B cell (primary cell): ENCODE measurements around the gene PRKN. TPM values are rescaled to one million over a fixed set of nuclear protein-coding genes. Genes with fewer than 3 reads are reported as not detected.

Source experiments
- ATAC-seq: fragments of 200-7000 bp; cut with Tn5 transposase; one replicate; pipeline ENCODE4 v1.10.0; 2021; ENCODE audit warnings: low read depth, mild to moderate bottlenecking, moderate number of reproducible peaks, moderate library complexity
- CTCF ChIA-PET: fragments of 350-600 bp; sonication (Branson Sonifier 250); formaldehyde crosslinking; loops from one replicate; lab custom pipeline; 2021; ENCODE audit warnings: antibody characterized with exemption, inconsistent platforms; lab: Charles Lee
- POLR2A ChIA-PET: fragments of 350-600 bp; sonication (Branson Sonifier 250); formaldehyde crosslinking; loops from one replicate; lab custom pipeline; 2021; ENCODE audit warnings: antibody characterized with exemption; lab: Charles Lee
- DNase-seq: peaks from one replicate; pipeline ENCODE4 v3.0.0; 2013
- H2AFZ ChIP-seq: 2 replicates; pipeline ENCODE4 v1.6.1; 2012; ENCODE audit warnings: mild to moderate bottlenecking, low read depth, low read length; ENCODE audit not compliant: insufficient read depth, poor library complexity, severe bottlenecking
- H3K27ac ChIP-seq, 2 donors: 1 replicate in 1 of 2; 2 replicates in 1 of 2; pipeline ENCODE4 v1.5.1; 2012 to 2013; ENCODE audit warnings: low read length in 2 of 2, mild to moderate bottlenecking in 2 of 2, moderate library complexity in 1 of 2
- H3K27me3 ChIP-seq, 4 experiments: fragments of 200-600 bp in 1 of 4; sonication (generic) in 1 of 4; replicated peaks in 1 of 4; 1 replicate in 2 of 4; 2 replicates in 2 of 4; pipeline versions ENCODE4 v1.6.1 to v1.7.0; 2013 to 2016; ENCODE audit warnings: low read length in 3 of 4, mild to moderate bottlenecking in 2 of 4, mixed read lengths in 1 of 4, moderate library complexity in 1 of 4; ENCODE audit not compliant: insufficient read depth in 4 of 4, control insufficient read depth in 3 of 4; ENCODE audit errors: control extremely low read depth in 1 of 4
- H3K36me3 ChIP-seq, 2 experiments: replicated peaks in 1 of 2; 1 replicate in 1 of 2; 2 replicates in 1 of 2; pipeline versions ENCODE4 v1.6.1 to v1.7.1; 2013; ENCODE audit warnings: low read length in 1 of 2; ENCODE audit not compliant: insufficient read depth in 2 of 2, control insufficient read depth in 1 of 2; ENCODE audit errors: control extremely low read depth in 1 of 2, extremely low read depth in 1 of 2
- H3K4me1 ChIP-seq, 2 donors: fragments of 200-600 bp in 1 of 2; sonication (generic) in 1 of 2; 1 replicate in 1 of 2; 2 replicates in 1 of 2; pipeline versions ENCODE4 v1.5.1 to v1.6.1; 2013 to 2017; ENCODE audit warnings: low read length in 2 of 2; ENCODE audit not compliant: control insufficient read depth in 2 of 2, insufficient read depth in 2 of 2
- H3K4me2 ChIP-seq: replicated peaks from 2 replicates; pipeline ENCODE3; 2012; ENCODE audit warnings: mild to moderate bottlenecking, low read depth, low read length; ENCODE audit not compliant: poor library complexity, severe bottlenecking
- H3K4me3 ChIP-seq, 5 experiments: fragments of 200-600 bp in 1 of 5; sonication (generic) in 1 of 5; 1 replicate in 3 of 5; 2 replicates in 2 of 5; pipeline versions ENCODE4 v1.5.1 to v1.7.0; 2011 to 2016; ENCODE audit warnings: low read length in 4 of 5, mild to moderate bottlenecking in 4 of 5, low read depth in 2 of 5, control low read depth in 1 of 5, moderate library complexity in 1 of 5; ENCODE audit not compliant: insufficient read depth in 1 of 5; ENCODE audit errors: control extremely low read depth in 1 of 5, extremely low read depth in 1 of 5
- H3K79me2 ChIP-seq: fragments of 200-600 bp; sonication (generic); one replicate; pipeline ENCODE4 v1.6.0; 2016; ENCODE audit warnings: low read length; ENCODE audit not compliant: control insufficient read depth, insufficient read depth
- H3K9ac ChIP-seq: fragments of 200-600 bp; sonication (generic); 2 replicates; pipeline ENCODE4 v1.6.1; 2017; ENCODE audit warnings: mild to moderate bottlenecking, low read length, moderate library complexity
- H3K9me3 ChIP-seq, 3 donors: one replicate each; pipeline versions ENCODE4 v1.6.1 to v1.7.1; 2013; ENCODE audit warnings: low read length in 2 of 3; ENCODE audit not compliant: control insufficient read depth in 2 of 3, insufficient read depth in 1 of 3; ENCODE audit errors: control extremely low read depth in 1 of 3
- H4K20me1 ChIP-seq: 2 replicates; pipeline ENCODE4 v1.6.0; 2012; ENCODE audit warnings: mild to moderate bottlenecking, low read length; ENCODE audit not compliant: insufficient read depth, control insufficient read depth, poor library complexity, severe bottlenecking
- H3K27ac Mint-ChIP-seq: one replicate; pipeline ENCODE4 v1.8.0; 2021; ENCODE audit warnings: mixed read lengths
- H3K27me3 Mint-ChIP-seq: one replicate; pipeline ENCODE4 v1.8.0; 2021; ENCODE audit warnings: mixed read lengths
- H3K4me1 Mint-ChIP-seq: one replicate; pipeline ENCODE4 v1.8.0; 2021; ENCODE audit warnings: mixed read lengths
- H3K4me3 Mint-ChIP-seq: one replicate; pipeline ENCODE4 v1.8.0; 2021; ENCODE audit warnings: mixed read lengths
- H3K9me3 Mint-ChIP-seq: one replicate; pipeline ENCODE4 v1.8.0; 2022; ENCODE audit warnings: mixed read lengths; ENCODE audit not compliant: insufficient read depth
- CTCF ChIP-seq: fragments of 200-600 bp; IDR thresholded peaks from one replicate; pipeline ENCODE4 v1.8.0; 2022; ENCODE audit warnings: antibody characterized with exemption, mild to moderate bottlenecking
- EZH2 ChIP-seq: IDR thresholded peaks from 2 replicates; pipeline ENCODE4 v1.6.1; 2012; ENCODE audit warnings: borderline replicate concordance, low read depth, mild to moderate bottlenecking, moderate library complexity, low read length; ENCODE audit not compliant: insufficient read depth, poor library complexity, severe bottlenecking
- WGBS: methylation state at CpG from one replicate; pipeline ENCODE4 v1.1.5; 2013; ENCODE audit warnings: missing lambda C conversion rate; ENCODE audit not compliant: insufficient coverage; 5-methylcytosine and 5-hydroxymethylcytosine counted together
- intact Hi-C: fragments of 100-400 bp; cut with micrococcal nuclease; formaldehyde crosslinking; loops from one replicate; pipeline ENCODE4 v1.10.0; 2022
- polyA plus RNA-seq: library from polyadenylated mRNA; depleted of rRNA; stranded (reverse); fragments of >200 nt; gene quantifications from 2 replicates; pipeline ENCODE4 v1.2.3, GENCODE V29; 2012
- total RNA-seq, 2 donors: library from RNA; stranded (reverse); fragments of 120-200 nt in 1 of 2; gene quantifications; 1 replicate in 1 of 2; 2 replicates in 1 of 2; pipeline versions ENCODE4 v1.2.3 to v1.2.4, GENCODE V29; 2013 to 2022

Gene PRKN
- total and polyA plus RNA-seq, 2 donors (not counting 1 experiment from before 2014, with no cell fraction given): 1.6 to 6.2 TPM

DNA sequence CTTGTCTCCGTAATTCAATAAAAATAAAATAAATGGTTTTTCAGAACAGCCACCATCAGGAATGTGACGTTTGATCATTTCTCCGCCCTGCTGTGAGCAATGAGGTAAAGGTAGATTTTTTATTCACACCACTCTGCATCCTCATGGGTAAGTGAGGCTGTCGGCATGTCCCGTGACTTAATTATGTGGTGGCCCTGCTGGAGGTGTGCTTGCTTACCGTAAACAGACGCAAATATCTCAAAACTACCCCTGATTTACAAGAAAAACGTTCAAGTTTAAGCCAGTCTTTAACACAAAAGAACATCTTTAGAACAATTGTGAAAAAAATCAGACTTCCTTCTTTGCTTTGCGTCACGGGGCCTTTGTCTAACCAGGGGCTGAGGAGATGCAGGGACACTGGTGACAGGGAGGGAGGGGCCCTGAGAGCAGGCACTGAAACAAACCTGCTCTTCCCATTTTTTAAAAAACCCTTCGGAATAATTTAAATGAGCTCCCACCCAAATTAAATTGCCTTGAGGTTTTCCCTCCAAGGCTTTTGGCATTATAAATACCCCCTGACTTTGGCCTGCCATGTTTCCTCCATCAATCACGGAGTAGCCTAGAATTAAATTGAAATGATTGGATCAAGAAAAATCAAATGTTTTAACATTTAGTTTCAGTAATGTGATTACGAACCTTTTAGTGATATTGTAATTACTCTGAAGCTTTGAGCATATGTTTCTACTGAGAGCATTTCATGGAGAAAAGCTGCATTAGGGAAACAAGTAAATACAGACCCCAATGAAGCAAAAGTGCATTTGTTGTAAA is 13.4 kb downstream of the PRKN start:
- ChIA-PET POLR2A (no interaction called here), CTCF (no interaction called here)
- DNase-seq: no peak
- H3K9me3 ChIP-seq: peaks cover 0 to 7% (median 0%) of the 10 kb centered on the region in 3 donors
- H3K4me2 ChIP-seq: no peak overlapping the region
- no peak for ATAC-seq
- H3K27ac ChIP-seq: no peak overlapping the region
- H3K4me3 ChIP-seq: no peak overlapping the region
- intact Hi-C loops: no loop called here
- no peaks in the 10 kb centered on the region for H3K36me3 ChIP-seq
- no peak for TF ChIP-seq EZH2
- no peak for TF ChIP-seq CTCF
- H4K20me1 ChIP-seq: no peaks in the 10 kb centered on the region
- H3K27ac Mint-ChIP-seq: no peak overlapping the region
- 100% methylated on average over 2 of the region's 13 CpGs for WGBS
- H3K27me3 ChIP-seq: no peaks in the 10 kb centered on the region
- no peak overlapping the region for H3K4me3 Mint-ChIP-seq
- H2AFZ ChIP-seq: no peak overlapping the region
- H3K79me2 ChIP-seq: no peaks in the 10 kb centered on the region
- H3K9ac ChIP-seq: no peak overlapping the region
- H3K27me3 Mint-ChIP-seq: no peaks in the 10 kb centered on the region
- no peaks in the 10 kb centered on the region for H3K4me1 ChIP-seq
- H3K4me1 Mint-ChIP-seq: no peaks in the 10 kb centered on the region
- peaks cover 8% of the 10 kb centered on the region for H3K9me3 Mint-ChIP-seq

GRCh38 chr6:162712694-162713093 is 14.9 kb downstream of the PRKN start:
- Histone ChIP-seq H3K27me3 (no peaks in the 10 kb centered on the region), H3K4me3 (no peak overlapping the region), H3K27ac (no peak overlapping the region), H3K4me1 (no peaks in the 10 kb centered on the region), H3K4me2 (no peak overlapping the region), H3K36me3 (no peaks in the 10 kb centered on the region), H3K79me2 (no peaks in the 10 kb centered on the region), H2AFZ (no peak overlapping the region), H3K9ac (no peak overlapping the region), H3K9me3 (peaks cover 0 to 7% (median 0%) of the 10 kb centered on the region in 3 donors), H4K20me1 (no peaks in the 10 kb centered on the region)
- CTCF ChIA-PET: no interaction called here
- DNase-seq (no peak), ATAC-seq (no peak)
- intact Hi-C loops: no loop called here
- H3K27ac Mint-ChIP-seq: no peak overlapping the region
- peaks cover 8% of the 10 kb centered on the region for H3K9me3 Mint-ChIP-seq
- WGBS: no CpG with 5 or more reads among the region's 2 CpGs
- no peaks in the 10 kb centered on the region for H3K27me3 Mint-ChIP-seq
- TF ChIP-seq EZH2 (no peak), CTCF (no peak)
- H3K4me1 Mint-ChIP-seq: no peaks in the 10 kb centered on the region
- POLR2A ChIA-PET: no interaction called here
- H3K4me3 Mint-ChIP-seq: no peak overlapping the region
